K562 (cell line): Measurements from ENCODE around the gene ZNF107. TPM values are rescaled to one million over a fixed set of nuclear protein-coding genes. Genes with fewer than 3 reads are reported as not detected.

Source experiments
- ATAC-seq: fragments of 200-7000 bp; cut with Tn5 transposase; 3 replicates; pipeline ENCODE4 v1.9.1; 2020; ENCODE audit warnings: moderate library complexity
- BruUV-seq: library from RNA; stranded (reverse); fragments of 400-500 nt; replicated peaks from 2 replicates; lab custom pipeline; 2021; lab: Mats Ljungman, UMichigan
- CTCF ChIA-PET: fragments of 300-600 bp; formaldehyde crosslinking; extraction: SDS; loops from one replicate; lab custom pipeline; 2021; ENCODE audit warnings: low intra/inter-chr PET ratio; lab: Yijun Ruan, JAX
- POLR2A ChIA-PET: fragments of 300-600, 350-650 bp; sonication (Branson Sonifier 250); formaldehyde crosslinking; extraction: SDS; loops from one replicate; lab custom pipeline; 2021; ENCODE audit warnings: antibody characterized with exemption, inconsistent platforms; lab: Yijun Ruan, JAX
- DNase-seq, 4 experiments: peaks; one replicate each; pipeline versions ENCODE4 v3.0.0 to v3.0.0-alpha.2; 2011 to 2018; ENCODE audit warnings: low spot score in 3 of 4, mixed read lengths in 3 of 4; ENCODE audit errors: extremely low read depth in 1 of 4
- FAIRE-seq: peaks from 2 replicates; lab custom pipeline; 2011; peaks lifted over from hg19 to GRCh38; lab: Jason Lieb, UNC
- H2AFZ ChIP-seq: 2 replicates; pipeline ENCODE4 v1.6.0; 2011; ENCODE audit warnings: low read depth, low read length, control low read depth, inconsistent platforms
- H3K27ac ChIP-seq: fragments of 200-600 bp; 3 replicates; pipeline ENCODE4 v1.8.0; 2011; ENCODE audit warnings: low read depth, mild to moderate bottlenecking, control low read depth, inconsistent platforms, low read length, moderate library complexity, mixed read lengths; ENCODE audit errors: extremely low read depth
- H3K27me3 ChIP-seq, 2 experiments: fragments of 300-600 bp in 1 of 2; 2 replicates in 1 of 2; 3 replicates in 1 of 2; pipeline versions ENCODE4 v1.6.0 to v1.8.0; 2011; ENCODE audit warnings: inconsistent platforms in 2 of 2, low read length in 2 of 2, mild to moderate bottlenecking in 1 of 2, mixed read lengths in 1 of 2, moderate library complexity in 1 of 2; ENCODE audit not compliant: control insufficient read depth in 2 of 2, insufficient read depth in 2 of 2
- H3K36me3 ChIP-seq: fragments of 300-600 bp; 3 replicates; pipeline ENCODE4 v1.8.0; 2011; ENCODE audit warnings: mild to moderate bottlenecking, low read length, inconsistent platforms; ENCODE audit not compliant: control insufficient read depth, insufficient read depth
- H3K4me1 ChIP-seq, 2 experiments: fragments of 200-600 bp in 1 of 2; replicated peaks in 1 of 2; 2 replicates in 1 of 2; 3 replicates in 1 of 2; pipeline versions ENCODE4 v1.5.1 to v1.8.0; 2011; ENCODE audit warnings: inconsistent platforms in 2 of 2, low read length in 2 of 2, mild to moderate bottlenecking in 1 of 2, mixed read lengths in 1 of 2, moderate library complexity in 1 of 2; ENCODE audit not compliant: control insufficient read depth in 2 of 2, insufficient read depth in 2 of 2
- H3K4me2 ChIP-seq: 2 replicates; pipeline ENCODE4 v1.6.1; 2011; ENCODE audit warnings: low read length, control low read depth, inconsistent platforms, mixed read lengths; ENCODE audit not compliant: insufficient read depth
- H3K4me3 ChIP-seq: fragments of 200-600 bp; sonication (generic), shearing (Covaris generic); 2 replicates; pipeline ENCODE4 v1.5.1; 2016; ENCODE audit warnings: control low read depth, inconsistent platforms
- H3K79me2 ChIP-seq: fragments of 200-600 bp; 3 replicates; pipeline ENCODE4 v1.8.0; 2011; ENCODE audit warnings: low read length, inconsistent platforms; ENCODE audit not compliant: control insufficient read depth, insufficient read depth
- H3K9ac ChIP-seq, 2 experiments: 2 replicates each; pipeline versions ENCODE4 v1.6.0 to v1.6.1; 2011; ENCODE audit warnings: low read depth in 2 of 2, low read length in 2 of 2, control low read depth in 1 of 2, inconsistent platforms in 1 of 2, mild to moderate bottlenecking in 1 of 2, mixed read lengths in 1 of 2; ENCODE audit not compliant: insufficient read depth in 1 of 2
- H3K9me1 ChIP-seq: one replicate; pipeline ENCODE4 v1.6.0; 2011; ENCODE audit warnings: inconsistent platforms, mild to moderate bottlenecking, low read length, moderate library complexity; ENCODE audit not compliant: control insufficient read depth, insufficient read depth
- H3K9me3 ChIP-seq: replicated peaks from 2 replicates; pipeline ENCODE4 v1.5.1; 2011; ENCODE audit warnings: low read depth, low read length, inconsistent platforms; ENCODE audit not compliant: control insufficient read depth, insufficient read depth
- H4K20me1 ChIP-seq: replicated peaks from 2 replicates; pipeline ENCODE4 v1.6.1; 2011; ENCODE audit warnings: low read length, inconsistent platforms, mixed read lengths; ENCODE audit not compliant: control insufficient read depth, insufficient read depth
- NR4A1 ChIP-seq, 2 experiments: fragments of 250-450 bp in 1 of 2; fragments of 450-650 bp in 1 of 2; sonication (Bioruptor Pico) in 1 of 2; IDR thresholded peaks; 2 replicates each; pipeline versions ENCODE4 v1.4.0 to v1.6.1; 2016 to 2020; ENCODE audit warnings: mild to moderate bottlenecking in 2 of 2, missing compliant biosample characterization in 1 of 2, missing genetic modification characterization in 1 of 2, moderate library complexity in 1 of 2
- PML ChIP-seq: IDR thresholded peaks from 2 replicates; pipeline ENCODE4 v1.6.1; 2012; ENCODE audit warnings: low read length, inconsistent platforms
- RAD51 ChIP-seq: fragments of 450-650 bp; IDR thresholded peaks from 2 replicates; pipeline ENCODE4 v1.7.1; 2016; ENCODE audit warnings: low read depth, mild to moderate bottlenecking, borderline replicate concordance
- SMAD4 ChIP-seq: fragments of 250-450 bp; sonication (Bioruptor Pico); conservative IDR thresholded peaks from 2 replicates; pipeline ENCODE4 v1.8.0; 2021; ENCODE audit warnings: inconsistent platforms, mild to moderate bottlenecking, moderate library complexity
- ZNF124 ChIP-seq: sonication (generic); formaldehyde crosslinking; IDR thresholded peaks from 2 replicates; pipeline ENCODE4 v1.8.1; 2022; ENCODE audit warnings: missing genetic modification reagents
- ZZZ3 ChIP-seq: fragments of 450-650 bp; IDR thresholded peaks from 2 replicates; pipeline ENCODE4 v1.6.1; 2016; ENCODE audit warnings: antibody characterized with exemption, mild to moderate bottlenecking, moderate library complexity
- WGBS: fragments of 100-300 bp; shearing (Covaris generic); methylation state at CpG from one replicate; pipeline ENCODE4 v1.1.6; 2016; ENCODE audit warnings: low coverage, mixed read lengths; ENCODE audit not compliant: insufficient coverage; ENCODE audit errors: missing lambda C conversion rate; 5-methylcytosine and 5-hydroxymethylcytosine counted together
- in situ Hi-C: fragments of 300-500 bp; cut with MboI; formaldehyde crosslinking; loops from 4 replicates; pipeline ENCODE4 v1.15.0; 2018; ENCODE audit warnings: inconsistent platforms, mixed read lengths
- intact Hi-C: fragments of 100-400 bp; cut with micrococcal nuclease; formaldehyde crosslinking; loops from 2 replicates; pipeline ENCODE4 v1.14.2; 2022
- polyA plus RNA-seq, 8 experiments: library from polyadenylated mRNA; depleted of rRNA in 4 of 8; stranded (reverse) in 5 of 8; unstranded in 3 of 8; fragments of >200 nt; fragmentation: Nextera tagmentation in 2 of 8; fragmentation: Illumina TruSeq in 1 of 8; extraction: Ambion mirVana in 2 of 8; extraction: Trizol in 1 of 8; gene quantifications; 2 replicates each; pipeline versions ENCODE4 v1.2.1 to v1.2.3, GENCODE V29; 2011 to 2014; ENCODE audit warnings: inconsistent platforms in 1 of 8, missing spikeins in 1 of 8
- total RNA-seq, 7 experiments: library from RNA; depleted of rRNA in 6 of 7; stranded (reverse); fragments of >200 nt in 6 of 7; fragmentation: Illumina TruSeq in 2 of 7; extraction: Trizol in 2 of 7; gene quantifications; 2 replicates each; pipeline versions ENCODE4 v1.2.1 to v1.2.3, GENCODE V29; 2011 to 2021; ENCODE audit warnings: low replicate concordance in 1 of 7
- TF ChIP-seq, protein P1 (sequence below): sonication (generic); formaldehyde crosslinking; IDR thresholded peaks from 2 replicates; pipeline ENCODE4 v1.5.0; 2020; ENCODE audit warnings: missing genetic modification reagents

ZNF107 gene
- total and polyA plus RNA-seq, 9 of the 15 experiments (the other 6 are each of a cell fraction or from before 2014, with no cell fraction given), result 2.4 to 14.2 (median 7.9) TPM

DNA sequence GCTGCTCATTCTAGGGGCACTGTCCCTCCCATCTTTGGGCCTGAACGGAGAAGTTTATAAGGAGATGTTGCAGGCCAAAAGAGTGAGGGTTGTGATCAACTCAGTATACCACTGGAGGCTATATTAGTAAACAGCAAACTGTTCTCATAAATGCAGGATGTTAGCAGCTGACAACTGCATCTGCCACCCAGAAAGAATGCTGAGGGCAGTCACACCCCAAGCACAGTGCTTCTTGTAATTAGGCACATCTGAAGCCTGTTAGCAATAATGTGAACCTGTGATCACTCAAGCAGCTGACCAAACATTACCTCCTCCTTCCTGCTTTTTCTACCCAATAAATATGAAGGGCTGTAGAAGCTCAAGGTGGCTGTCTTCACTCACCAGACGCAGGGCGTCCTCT is 89.9 kb downstream of the ZNF107 start:
- H3K4me2 ChIP-seq, result no peak overlapping the region
- peak overlapping the region; percentile 40 for H2AFZ ChIP-seq
- H3K4me3 ChIP-seq, result no peak overlapping the region
- H4K20me1 ChIP-seq, result no peaks in the 10 kb centered on the region
- no peaks in the 10 kb centered on the region for H3K9me1 ChIP-seq
- TF ChIP-seq ZNF124 (no peak), NR4A1 (CRISPR knock-in tag; IDR thresholded peaks at IDR 0.05) (no peak), NR4A1 (tag; IDR thresholded peaks at IDR 0.05) (no peak), SMAD4 (CRISPR knock-in tag) (no peak), ZZZ3 (no peak), PML (no peak), RAD51 (no peak)
- TF ChIP-seq, protein P1, sequence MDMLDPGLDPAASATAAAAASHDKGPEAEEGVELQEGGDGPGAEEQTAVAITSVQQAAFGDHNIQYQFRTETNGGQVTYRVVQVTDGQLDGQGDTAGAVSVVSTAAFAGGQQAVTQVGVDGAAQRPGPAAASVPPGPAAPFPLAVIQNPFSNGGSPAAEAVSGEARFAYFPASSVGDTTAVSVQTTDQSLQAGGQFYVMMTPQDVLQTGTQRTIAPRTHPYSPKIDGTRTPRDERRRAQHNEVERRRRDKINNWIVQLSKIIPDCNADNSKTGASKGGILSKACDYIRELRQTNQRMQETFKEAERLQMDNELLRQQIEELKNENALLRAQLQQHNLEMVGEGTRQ (CRISPR knock-in tag), result no peak
- TF ChIP-seq, all 486 proteins: peak for 0
- ATAC-seq, result no peak
- Histone ChIP-seq H3K27me3 (no peaks in the 10 kb centered on the region), H3K36me3 (no peaks in the 10 kb centered on the region), H3K9ac (no peak overlapping the region), H3K9me3 (no peaks in the 10 kb centered on the region), H3K27ac (no peak overlapping the region), H3K79me2 (no peaks in the 10 kb centered on the region), H3K4me1 (no peaks in the 10 kb centered on the region)
- no peak for FAIRE-seq
- no peak for DNase-seq
- CTCF ChIA-PET, result no interaction called here
- 39% methylated on average over 3 of the region's 3 CpGs for WGBS
- in situ Hi-C loops (no loop called here), intact Hi-C loops (loop anchor here (10.0 kb wide), 1 partner anchor 81 kb away; no protein-coding TSS in a partner anchor)
- BruUV-seq, result no TSS peak
- POLR2A ChIA-PET, result interaction anchor here (1.3 kb wide), 1 partner anchor 9 kb away, joined by 4 read pairs; no protein-coding TSS in a partner anchor
